ENCODE measurements around the gene SLC22A4. TPM values are rescaled to one million over a fixed set of nuclear protein-coding genes. Genes with fewer than 3 reads are reported as not detected.

SLC22A4 gene
- total and polyA plus RNA-seq, 4 donors, result 0.25 to 42.2 (median 0.47) TPM

DNA sequence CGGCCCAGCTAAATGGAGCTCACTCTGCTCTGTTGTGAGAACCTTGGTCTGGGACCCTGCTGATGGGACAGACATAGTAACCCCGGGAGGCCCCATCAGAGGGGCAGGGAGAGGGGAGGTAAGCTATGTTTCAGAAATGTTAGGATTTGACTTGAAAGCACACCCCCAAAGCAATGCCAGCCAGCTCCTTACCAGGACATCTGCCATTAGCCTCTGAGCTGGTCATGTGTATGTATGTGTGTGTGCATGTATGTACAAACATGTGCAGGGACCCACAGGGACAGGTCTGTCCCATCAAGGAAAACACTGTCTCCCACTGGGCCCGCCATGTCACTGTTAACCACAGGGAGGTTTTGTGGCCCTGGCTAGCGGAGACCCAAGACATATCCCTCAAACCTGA, 14.5 kb downstream of the SLC22A4 start:
- H3K4me1 ChIP-seq (ENCODE audit: control insufficient read depth in 4 of 4, insufficient read depth in 4 of 4, low read length in 3 of 4), result no peaks in the 10 kb centered on the region
- no peaks in the 10 kb centered on the region for H3K27me3 ChIP-seq (ENCODE audit: control insufficient read depth in 4 of 4, insufficient read depth in 4 of 4, low read length in 3 of 4)
- H3K9me3 ChIP-seq (ENCODE audit: control insufficient read depth in 4 of 4, low read length in 3 of 4), result no peaks in the 10 kb centered on the region
- DNase-seq (ENCODE audit: low spot score), result no peak
- no peak overlapping the region for H3K9ac ChIP-seq (ENCODE audit: low read depth in 1 of 2, low read length in 2 of 2)
- TF ChIP-seq YY1 (IDR thresholded peaks at IDR 0.05) (no peak), EGR1 (IDR thresholded peaks at IDR 0.05; ENCODE audit: low read depth in 2 of 2) (no peak), RAD21 (IDR thresholded peaks at IDR 0.05) (no peak), MAX (IDR thresholded peaks at IDR 0.05) (no peak), ATF3 (IDR thresholded peaks at IDR 0.05) (no peak), HNF4G (IDR thresholded peaks at IDR 0.05) (no peak), RXRA (IDR thresholded peaks at IDR 0.05) (no peak), JUND (IDR thresholded peaks at IDR 0.05) (no peak), NR2F2 (IDR thresholded peaks at IDR 0.05) (no peak), HNF4A (conservative IDR thresholded peaks at IDR 0.05) (no peak)
- TF ChIP-seq, protein P1, sequence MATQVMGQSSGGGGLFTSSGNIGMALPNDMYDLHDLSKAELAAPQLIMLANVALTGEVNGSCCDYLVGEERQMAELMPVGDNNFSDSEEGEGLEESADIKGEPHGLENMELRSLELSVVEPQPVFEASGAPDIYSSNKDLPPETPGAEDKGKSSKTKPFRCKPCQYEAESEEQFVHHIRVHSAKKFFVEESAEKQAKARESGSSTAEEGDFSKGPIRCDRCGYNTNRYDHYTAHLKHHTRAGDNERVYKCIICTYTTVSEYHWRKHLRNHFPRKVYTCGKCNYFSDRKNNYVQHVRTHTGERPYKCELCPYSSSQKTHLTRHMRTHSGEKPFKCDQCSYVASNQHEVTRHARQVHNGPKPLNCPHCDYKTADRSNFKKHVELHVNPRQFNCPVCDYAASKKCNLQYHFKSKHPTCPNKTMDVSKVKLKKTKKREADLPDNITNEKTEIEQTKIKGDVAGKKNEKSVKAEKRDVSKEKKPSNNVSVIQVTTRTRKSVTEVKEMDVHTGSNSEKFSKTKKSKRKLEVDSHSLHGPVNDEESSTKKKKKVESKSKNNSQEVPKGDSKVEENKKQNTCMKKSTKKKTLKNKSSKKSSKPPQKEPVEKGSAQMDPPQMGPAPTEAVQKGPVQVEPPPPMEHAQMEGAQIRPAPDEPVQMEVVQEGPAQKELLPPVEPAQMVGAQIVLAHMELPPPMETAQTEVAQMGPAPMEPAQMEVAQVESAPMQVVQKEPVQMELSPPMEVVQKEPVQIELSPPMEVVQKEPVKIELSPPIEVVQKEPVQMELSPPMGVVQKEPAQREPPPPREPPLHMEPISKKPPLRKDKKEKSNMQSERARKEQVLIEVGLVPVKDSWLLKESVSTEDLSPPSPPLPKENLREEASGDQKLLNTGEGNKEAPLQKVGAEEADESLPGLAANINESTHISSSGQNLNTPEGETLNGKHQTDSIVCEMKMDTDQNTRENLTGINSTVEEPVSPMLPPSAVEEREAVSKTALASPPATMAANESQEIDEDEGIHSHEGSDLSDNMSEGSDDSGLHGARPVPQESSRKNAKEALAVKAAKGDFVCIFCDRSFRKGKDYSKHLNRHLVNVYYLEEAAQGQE (IDR thresholded peaks at IDR 0.05), result no peak
- H3K36me3 ChIP-seq (ENCODE audit: control insufficient read depth in 4 of 4, insufficient read depth in 3 of 4, low read depth in 1 of 4, low read length in 3 of 4), result no peaks in the 10 kb centered on the region
- WGBS, result 96% methylated on average over 4 of the region's 4 CpGs
- no peak overlapping the region for H3K27ac ChIP-seq (ENCODE audit: low read depth in 1 of 2, low read length in 2 of 2)
- H3K4me3 ChIP-seq (ENCODE audit: low read depth in 1 of 3, low read length in 3 of 3), result no peak overlapping the region

DNA sequence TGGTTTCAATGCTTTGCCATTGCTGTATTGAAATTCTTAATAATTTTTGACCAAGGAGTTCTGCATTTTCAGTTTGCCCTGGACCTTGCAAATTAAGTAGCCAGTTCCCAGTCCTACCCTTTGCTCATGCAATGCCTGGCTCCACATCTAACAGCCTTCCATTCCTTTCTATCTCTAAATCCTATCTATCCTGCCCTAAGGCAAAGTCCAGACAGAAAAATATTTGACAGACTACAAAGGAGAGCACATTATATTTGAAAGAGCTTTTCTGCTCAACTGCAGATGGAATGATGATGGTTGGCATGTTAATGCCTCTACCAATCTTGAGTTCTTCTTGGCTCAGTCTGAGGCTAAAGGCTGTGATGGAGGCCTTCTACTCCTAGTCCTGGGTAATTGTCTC, 15.5 kb downstream of the SLC22A4 start:
- no peaks in the 10 kb centered on the region for H3K27me3 ChIP-seq (ENCODE audit: control insufficient read depth in 4 of 4, insufficient read depth in 4 of 4, low read length in 3 of 4)
- H3K27ac ChIP-seq (ENCODE audit: low read depth in 1 of 2, low read length in 2 of 2), result no peak overlapping the region
- no peaks in the 10 kb centered on the region for H3K9me3 ChIP-seq (ENCODE audit: control insufficient read depth in 4 of 4, low read length in 3 of 4)
- H3K4me3 ChIP-seq (ENCODE audit: low read depth in 1 of 3, low read length in 3 of 3), result no peak overlapping the region
- no peaks in the 10 kb centered on the region for H3K4me1 ChIP-seq (ENCODE audit: control insufficient read depth in 4 of 4, insufficient read depth in 4 of 4, low read length in 3 of 4)
- TF ChIP-seq RAD21 (IDR thresholded peaks at IDR 0.05) (no peak), CTCF (IDR thresholded peaks at IDR 0.05; ENCODE audit: low read depth, low read length, missing input control) (no peak), RXRA (IDR thresholded peaks at IDR 0.05) (no peak), ZBTB33 (IDR thresholded peaks at IDR 0.05) (no peak), NR2F2 (IDR thresholded peaks at IDR 0.05) (no peak), ATF3 (IDR thresholded peaks at IDR 0.05) (no peak), JUND (IDR thresholded peaks at IDR 0.05) (no peak), HNF4A (conservative IDR thresholded peaks at IDR 0.05) (no peak), MAX (IDR thresholded peaks at IDR 0.05) (no peak), GABPA (IDR thresholded peaks at IDR 0.05 in 1 of 2, conservative IDR thresholded peaks at IDR 0.05 in 1 of 2) (no peak), YY1 (IDR thresholded peaks at IDR 0.05) (no peak), HNF4G (IDR thresholded peaks at IDR 0.05) (no peak), FOXA1 (IDR thresholded peaks at IDR 0.05) (no peak), TAF1 (conservative IDR thresholded peaks at IDR 0.05) (no peak), EGR1 (IDR thresholded peaks at IDR 0.05; ENCODE audit: low read depth in 2 of 2) (no peak), SP1 (IDR thresholded peaks at IDR 0.05) (no peak), FOXA2 (IDR thresholded peaks at IDR 0.05) (no peak)
- TF ChIP-seq, protein P1 (IDR thresholded peaks at IDR 0.05), result no peak
- H3K9ac ChIP-seq (ENCODE audit: low read depth in 1 of 2, low read length in 2 of 2), result no peak overlapping the region
- H3K36me3 ChIP-seq (ENCODE audit: control insufficient read depth in 4 of 4, insufficient read depth in 3 of 4, low read depth in 1 of 4, low read length in 3 of 4), result peaks cover 0 to 4% (median 1%) of the 10 kb centered on the region in 4 donors
- DNase-seq (ENCODE audit: low spot score), result no peak
